Germinal center (tissue), 1 donor: ENCODE results near the gene NUP50.

Experiments used
- DNase-seq: peaks from one replicate; pipeline ENCODE4 v3.0.0; 2012; ENCODE audit warnings: mixed read lengths, low spot score

Gene NUP50

GRCh38 chr22:45228401-45228754 lies 64.7 kb downstream of the NUP50 start:
- no peak for DNase-seq

DNA sequence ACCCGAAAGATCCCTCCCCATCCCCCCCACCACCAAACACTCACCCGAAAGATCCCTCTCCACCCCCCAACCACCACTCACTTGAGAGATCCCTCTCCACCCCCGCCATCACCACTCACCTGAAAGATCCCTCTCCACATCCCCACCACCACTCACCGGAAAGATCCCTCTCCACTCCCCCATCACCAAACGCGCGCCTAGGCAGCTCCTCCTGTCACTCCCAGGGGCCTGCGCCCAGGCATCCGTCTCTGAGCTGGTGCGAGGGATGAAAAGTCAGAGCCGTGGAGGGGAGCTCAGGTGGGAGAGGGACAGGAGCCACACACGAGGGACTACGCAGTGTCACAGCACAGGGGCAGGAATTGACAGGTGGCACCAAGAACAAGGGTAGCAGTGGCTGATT lies 65.5 kb downstream of the NUP50 start:
- DNase-seq: no peak

- DNase-seq: no peak
Measured at GRCh38 chr22:45230026-45230721, 66.4 kb downstream of the NUP50 start.

DNA sequence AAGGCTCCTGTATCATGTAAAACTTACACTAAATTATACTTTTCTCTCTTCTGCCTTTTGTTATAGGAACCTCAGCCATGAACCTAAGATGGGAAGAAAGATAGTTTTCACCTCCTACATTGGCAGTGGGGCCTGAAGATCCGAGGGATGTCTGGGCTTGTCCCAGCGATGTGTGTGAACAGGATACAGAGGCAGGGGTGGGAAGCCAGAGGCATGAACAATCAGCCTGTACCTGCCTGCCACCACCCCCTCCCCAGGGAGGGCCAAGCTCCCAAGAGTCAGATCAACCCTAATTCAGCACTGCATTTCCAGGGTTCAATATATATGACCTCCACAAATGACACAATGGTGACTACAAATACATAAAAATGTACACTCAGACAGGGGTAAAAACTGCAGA lies 67.6 kb downstream of the NUP50 start:
- DNase-seq: no peak

GRCh38 chr22:45233386-45233785 lies 69.7 kb downstream of the NUP50 start:
- no peak for DNase-seq

- DNase-seq: no peak
Measured at GRCh38 chr22:45233827-45234226, 70.1 kb downstream of the NUP50 start.

DNA sequence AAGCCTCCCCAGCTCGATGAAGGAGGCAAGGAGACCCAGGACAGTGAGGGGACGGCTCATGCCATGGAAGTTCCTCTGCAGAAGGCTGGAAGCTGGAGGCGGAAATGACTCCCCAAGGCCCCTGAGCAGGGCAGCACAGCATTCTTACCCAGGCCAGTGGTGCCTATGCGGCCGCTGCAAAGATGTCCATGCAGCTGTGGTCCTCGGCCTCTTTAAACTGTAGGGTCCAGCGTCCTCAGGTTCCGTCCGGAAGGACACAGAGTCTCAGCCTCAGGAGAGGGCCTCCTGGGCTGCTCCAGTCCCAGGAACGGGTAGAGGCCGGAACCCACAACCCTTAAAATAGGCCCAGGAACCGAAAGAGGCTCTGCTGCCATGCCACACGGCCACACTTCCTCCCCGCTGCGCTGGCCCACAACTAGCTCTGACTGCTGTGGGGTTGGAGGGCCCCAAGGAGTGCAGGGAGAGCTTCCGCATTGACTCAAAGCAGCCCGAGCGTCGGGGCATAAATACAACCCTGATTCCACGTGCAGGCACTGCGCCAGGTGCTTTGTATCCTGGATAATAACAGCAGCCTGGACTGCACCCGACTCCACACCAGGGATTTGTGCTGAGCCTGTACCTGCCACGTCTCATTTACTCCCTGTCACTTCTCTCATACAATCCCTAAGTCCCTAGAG lies 71.5 kb downstream of the NUP50 start:
- peak; percentile 76 for DNase-seq

DNA sequence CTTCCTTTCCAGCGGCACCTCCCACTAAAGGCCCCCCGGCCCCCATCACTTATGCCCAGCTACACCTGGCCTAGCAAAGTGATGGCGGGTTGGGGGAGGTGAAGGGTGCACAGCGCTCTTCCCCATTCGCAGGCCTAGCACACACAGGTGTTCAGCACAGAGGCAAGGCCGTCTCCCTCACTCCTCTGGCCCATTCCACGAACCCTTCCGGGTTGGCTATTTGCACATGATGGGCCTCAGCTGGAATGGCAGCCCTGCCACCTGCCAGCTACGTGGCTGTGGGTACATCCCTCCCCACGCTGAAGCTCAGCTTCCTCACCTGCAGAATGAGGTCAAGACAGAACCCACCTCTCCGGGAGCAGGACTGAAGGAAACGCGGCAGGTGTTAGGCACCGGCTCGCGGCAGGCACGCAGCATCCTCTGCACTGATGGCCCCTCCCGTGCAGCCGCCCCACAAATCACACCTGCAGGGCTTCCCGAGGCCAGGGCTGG lies 72.2 kb downstream of the NUP50 start:
- peak; percentile 67 for DNase-seq

DNA sequence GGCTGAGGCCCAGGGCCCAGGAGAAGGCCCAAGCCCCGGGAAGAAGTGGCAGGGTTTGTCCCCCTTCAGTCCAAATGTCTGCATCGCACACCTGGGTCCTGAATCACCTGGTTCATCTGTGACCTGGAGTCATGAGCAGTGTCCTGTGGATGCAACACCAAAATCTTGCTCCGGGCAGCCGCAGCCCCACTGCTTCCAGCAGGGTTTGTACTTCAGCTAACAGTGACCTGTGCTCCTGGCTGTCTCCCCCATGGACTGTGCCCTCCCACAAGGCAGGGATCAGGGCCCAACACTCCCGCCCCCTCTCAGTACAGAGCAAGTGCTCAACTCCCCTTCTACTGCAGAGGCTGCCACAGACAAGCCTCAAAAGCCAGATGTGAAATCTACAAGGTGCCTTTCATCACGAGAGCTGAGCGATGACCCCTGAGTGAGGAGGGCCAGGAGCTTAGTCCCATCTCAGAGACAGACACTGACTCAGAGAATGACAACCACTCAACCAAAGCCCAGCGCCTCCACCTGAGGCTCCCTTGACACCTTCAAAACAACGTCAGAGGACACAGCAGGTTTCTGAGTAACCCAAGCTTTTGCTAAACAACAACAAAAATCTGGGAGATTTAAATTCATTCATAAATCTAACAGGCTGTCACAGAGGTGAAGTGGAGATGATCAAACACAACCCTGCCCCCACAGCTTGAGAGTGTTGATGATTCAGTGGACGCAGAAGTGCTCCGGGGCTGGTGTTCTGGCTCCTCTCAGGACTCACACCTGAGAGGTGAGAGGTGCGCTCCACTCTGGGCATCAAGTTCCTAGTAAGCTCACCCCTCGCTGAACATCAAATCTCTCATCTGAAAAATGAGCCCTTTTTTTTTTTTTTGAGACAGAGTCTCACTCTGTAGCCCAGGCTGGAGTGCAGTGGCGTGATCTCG lies 73.6 kb downstream of the NUP50 start:
- DNase-seq: no peak
